Activated CD4-positive, alpha-beta T cell treated with anti-CD3 and anti-CD28 coated beads, Interleukin-2, amount 50 U/mL, for 4 hours (primary cell): ENCODE data around the gene PRSS27.
A peak's percentile ranks its signal among the peaks of the same experiment; 100 is the strongest.

Experiments
- DNase-seq, 2 experiments: peaks; one replicate each; pipeline ENCODE4 v3.0.0-alpha.2; 2020

Gene PRSS27

DNA sequence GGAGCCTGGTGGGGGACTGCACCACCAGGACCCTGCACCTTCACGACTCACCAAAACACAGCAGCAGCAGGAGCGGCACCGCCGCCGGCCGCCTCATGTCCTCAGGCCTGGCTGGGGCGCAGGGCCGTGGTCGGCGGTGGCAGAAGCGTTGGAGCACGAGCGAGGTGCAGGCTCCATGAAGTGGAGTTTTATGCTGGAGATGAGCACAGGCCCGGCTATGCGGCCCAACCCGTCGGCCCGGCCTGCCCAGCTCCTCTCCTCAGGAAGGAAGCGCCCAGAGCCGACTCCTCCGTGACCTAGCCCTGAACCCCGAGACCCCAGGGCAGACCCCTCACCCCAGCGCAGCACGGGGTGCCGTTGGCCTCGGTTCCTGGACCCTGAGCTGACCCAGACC, at the start of gene PRSS27:
PRSS27 (minus strand) TSS at position 161 of the 394 bp plus-strand sequence; CDS start at position 97, 64 bp downstream.
- no peak for DNase-seq

DNA sequence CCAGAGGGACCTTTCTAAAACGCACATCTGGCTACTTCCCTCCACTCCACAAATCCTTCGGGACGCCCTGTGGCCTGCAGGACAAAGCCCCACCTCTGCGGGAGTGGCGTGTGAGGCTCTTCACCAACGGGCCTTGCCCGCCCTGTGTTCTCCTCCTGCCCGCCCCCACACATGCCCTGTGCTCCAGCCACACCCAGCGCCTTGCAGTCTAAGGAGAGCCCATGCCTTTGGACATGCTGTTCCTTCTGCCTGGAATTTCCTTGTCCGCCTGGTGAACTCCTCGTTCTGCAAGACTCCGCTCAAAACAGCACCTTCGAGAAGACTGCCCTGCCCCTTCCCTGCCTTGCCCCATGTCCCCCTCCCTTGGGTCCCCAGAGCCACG, 49.6 kb upstream of the PRSS27 start:
- no peak for DNase-seq

DNA sequence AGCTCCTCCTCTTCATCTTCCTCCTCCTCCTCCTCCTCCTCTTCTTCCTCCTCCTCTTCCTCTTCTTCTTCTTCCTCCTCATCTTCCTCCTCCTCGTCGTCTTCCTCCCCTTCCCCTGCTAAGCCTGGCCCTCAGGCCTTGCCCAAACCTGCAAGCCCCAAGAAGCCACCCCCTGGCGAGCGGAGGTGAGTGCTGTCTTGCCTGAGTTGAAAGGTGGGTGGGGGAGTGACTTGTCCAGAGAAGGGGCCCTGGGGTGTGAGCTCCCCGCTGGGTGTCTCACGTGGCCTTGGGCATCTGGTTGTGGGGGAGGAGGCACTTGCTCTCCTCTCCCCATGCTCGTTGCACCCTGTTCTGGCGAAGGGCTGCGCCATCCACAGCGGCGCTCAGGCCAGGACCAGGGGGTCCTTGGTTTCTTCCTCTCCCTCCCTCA, 49.1 kb upstream of the PRSS27 start:
- no peak for DNase-seq

DNA sequence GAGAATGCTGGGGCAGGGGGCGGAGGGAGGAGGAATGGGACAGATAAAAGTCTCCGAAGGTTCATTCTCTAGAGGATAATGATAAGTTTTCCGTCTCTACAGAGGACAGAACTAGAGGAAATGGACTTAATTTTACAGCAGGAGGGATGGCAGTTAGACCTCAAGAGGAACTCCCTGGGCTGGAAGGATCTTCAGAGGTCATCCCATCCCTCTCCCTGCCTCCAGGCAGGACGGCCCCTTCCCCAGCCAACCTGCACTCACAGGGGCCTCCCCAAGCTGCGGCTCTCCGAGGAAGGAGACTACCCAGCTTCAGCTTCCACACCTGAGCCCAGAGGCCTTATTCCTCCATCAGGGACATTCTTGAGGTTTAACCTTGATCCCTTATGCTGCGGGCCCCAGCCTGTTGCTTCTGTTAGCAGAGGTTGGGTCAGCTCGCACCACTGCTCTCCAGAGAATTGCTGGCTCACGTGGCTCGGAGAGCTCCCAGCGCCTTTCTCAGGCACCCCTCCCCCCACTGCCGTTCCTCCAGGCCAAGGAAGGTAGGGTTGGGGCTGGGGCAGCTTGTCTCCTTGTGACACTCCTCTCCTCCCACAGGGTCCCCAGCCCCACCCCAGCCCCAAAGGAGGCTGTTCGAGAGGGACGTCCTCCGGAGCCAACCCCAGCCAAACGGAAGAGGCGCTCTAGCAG, 48.5 kb upstream of the PRSS27 start:
- no peak for DNase-seq

DNA sequence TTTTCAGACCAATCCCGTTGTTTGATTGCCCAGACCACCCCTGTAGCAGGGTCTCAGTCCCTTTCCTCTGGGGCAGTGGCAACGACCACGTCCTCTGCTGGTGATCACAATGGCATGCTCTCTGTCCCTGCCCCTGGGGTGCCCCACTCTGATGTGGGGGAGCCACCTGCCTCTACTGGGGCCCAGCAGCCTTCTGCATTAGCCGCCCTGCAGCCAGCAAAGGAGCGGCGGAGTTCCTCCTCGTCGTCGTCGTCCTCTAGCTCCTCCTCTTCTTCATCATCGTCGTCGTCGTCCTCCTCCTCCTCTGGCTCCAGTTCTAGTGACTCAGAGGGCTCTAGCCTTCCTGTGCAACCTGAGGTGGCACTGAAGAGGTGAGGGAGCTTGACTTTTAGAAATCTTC, 47.9 kb upstream of the PRSS27 start:
- no peak for DNase-seq

DNA sequence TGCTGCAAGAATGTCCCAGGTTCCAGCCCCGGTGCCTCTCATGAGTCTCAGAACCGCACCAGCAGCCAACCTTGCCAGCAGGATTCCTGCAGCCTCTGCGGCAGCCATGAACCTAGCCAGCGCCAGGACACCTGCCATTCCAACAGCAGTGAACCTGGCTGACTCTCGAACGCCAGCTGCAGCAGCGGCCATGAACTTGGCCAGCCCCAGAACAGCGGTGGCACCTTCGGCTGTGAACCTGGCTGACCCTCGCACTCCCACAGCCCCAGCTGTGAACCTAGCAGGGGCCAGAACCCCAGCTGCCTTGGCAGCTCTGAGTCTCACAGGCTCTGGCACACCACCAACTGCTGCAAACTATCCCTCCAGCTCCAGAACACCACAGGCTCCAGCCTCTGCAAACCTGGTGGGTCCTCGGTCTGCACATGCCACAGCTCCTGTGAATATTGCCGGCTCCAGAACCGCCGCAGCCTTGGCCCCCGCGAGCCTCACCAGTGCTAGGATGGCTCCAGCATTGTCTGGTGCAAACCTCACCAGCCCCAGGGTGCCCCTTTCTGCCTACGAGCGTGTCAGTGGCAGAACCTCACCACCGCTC, 47.2 kb upstream of the PRSS27 start:
- DNase-seq: no peak

DNA sequence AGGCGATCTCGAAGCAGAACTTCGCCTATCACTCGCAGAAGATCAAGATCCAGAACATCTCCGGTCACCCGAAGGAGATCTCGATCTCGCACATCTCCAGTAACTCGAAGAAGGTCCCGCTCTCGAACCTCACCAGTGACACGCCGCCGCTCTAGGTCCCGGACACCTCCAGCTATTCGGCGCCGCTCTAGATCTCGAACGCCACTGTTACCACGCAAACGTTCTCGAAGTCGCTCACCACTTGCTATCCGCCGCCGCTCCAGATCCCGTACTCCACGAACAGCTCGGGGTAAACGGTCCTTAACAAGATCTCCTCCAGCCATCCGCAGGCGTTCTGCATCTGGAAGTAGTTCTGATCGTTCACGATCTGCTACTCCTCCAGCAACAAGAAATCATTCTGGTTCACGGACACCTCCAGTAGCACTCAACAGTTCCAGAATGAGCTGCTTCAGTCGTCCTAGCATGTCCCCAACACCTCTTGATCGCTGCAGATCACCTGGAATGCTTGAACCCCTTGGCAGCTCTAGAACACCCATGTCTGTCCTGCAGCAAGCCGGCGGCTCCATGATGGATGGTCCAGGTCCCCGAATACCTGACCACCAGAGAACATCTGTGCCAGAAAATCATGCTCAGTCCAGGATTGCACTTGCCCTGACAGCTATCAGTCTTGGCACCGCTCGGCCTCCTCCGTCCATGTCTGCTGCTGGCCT, 46.6 kb upstream of the PRSS27 start:
- no peak for DNase-seq

DNA sequence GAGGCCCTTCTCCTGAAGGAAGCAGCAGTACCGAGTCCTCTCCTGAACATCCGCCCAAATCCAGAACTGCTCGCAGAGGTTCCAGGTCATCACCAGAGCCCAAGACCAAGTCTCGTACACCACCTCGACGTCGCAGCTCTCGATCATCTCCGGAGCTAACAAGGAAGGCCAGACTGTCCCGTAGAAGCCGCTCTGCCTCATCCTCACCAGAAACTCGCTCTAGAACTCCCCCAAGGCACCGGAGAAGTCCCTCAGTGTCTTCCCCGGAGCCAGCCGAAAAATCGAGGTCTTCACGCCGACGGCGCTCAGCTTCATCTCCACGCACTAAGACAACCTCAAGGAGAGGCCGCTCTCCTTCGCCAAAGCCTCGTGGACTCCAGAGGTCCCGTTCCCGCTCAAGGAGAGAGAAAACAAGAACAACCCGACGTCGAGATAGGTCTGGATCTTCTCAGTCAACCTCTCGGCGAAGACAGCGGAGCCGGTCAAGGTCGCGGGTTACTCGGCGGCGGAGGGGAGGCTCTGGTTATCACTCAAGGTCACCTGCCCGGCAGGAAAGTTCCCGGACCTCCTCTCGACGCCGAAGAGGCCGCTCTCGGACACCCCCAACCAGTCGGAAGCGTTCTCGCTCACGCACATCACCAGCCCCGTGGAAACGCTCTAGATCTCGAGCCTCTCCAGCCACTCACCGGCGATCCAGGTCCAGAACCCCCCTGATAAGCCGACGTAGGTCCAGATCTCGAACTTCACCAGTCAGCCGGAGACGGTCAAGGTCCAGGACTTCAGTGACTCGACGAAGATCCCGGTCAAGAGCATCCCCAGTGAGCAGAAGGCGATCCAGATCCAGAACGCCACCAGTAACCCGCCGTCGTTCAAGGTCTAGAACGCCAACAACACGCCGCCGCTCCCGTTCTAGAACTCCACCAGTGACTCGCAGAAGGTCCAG, 45.7 kb upstream of the PRSS27 start:
- DNase-seq: no peak

DNA sequence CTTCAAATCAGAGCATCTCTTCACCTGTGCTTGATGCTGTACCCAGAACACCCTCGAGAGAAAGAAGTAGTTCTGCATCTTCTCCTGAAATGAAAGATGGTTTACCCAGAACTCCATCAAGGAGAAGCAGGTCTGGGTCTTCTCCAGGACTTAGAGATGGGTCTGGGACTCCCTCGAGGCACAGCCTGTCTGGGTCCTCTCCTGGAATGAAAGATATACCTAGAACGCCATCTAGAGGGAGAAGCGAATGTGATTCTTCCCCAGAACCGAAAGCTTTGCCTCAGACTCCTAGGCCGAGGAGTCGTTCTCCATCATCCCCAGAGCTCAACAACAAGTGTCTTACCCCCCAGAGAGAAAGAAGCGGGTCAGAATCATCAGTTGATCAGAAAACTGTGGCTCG, 44.7 kb upstream of the PRSS27 start:
- DNase-seq: no peak

DNA sequence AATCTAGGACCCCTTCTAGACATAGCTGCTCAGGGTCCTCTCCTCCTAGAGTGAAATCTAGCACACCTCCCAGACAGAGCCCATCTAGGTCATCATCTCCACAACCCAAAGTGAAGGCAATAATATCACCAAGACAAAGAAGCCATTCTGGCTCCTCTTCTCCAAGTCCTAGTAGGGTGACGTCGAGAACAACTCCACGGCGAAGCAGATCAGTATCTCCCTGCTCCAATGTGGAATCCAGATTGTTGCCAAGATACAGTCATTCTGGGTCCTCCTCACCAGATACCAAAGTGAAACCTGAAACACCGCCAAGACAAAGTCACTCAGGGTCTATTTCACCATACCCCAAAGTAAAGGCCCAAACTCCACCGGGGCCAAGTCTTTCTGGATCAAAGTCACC, 43.1 kb upstream of the PRSS27 start:
- no peak for DNase-seq

DNA sequence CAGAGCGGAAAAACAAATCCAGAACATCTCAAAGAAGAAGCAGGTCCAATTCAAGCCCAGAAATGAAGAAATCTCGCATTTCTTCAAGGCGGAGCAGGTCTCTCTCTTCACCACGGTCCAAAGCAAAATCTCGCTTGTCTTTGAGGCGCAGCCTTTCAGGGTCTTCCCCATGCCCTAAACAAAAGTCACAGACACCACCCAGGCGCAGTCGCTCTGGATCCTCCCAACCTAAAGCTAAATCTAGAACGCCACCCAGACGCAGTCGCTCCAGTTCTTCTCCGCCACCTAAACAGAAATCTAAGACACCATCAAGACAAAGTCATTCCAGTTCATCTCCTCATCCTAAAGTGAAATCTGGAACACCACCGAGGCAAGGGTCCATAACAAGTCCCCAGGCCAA, 42.7 kb upstream of the PRSS27 start:
- DNase-seq: no peak

DNA sequence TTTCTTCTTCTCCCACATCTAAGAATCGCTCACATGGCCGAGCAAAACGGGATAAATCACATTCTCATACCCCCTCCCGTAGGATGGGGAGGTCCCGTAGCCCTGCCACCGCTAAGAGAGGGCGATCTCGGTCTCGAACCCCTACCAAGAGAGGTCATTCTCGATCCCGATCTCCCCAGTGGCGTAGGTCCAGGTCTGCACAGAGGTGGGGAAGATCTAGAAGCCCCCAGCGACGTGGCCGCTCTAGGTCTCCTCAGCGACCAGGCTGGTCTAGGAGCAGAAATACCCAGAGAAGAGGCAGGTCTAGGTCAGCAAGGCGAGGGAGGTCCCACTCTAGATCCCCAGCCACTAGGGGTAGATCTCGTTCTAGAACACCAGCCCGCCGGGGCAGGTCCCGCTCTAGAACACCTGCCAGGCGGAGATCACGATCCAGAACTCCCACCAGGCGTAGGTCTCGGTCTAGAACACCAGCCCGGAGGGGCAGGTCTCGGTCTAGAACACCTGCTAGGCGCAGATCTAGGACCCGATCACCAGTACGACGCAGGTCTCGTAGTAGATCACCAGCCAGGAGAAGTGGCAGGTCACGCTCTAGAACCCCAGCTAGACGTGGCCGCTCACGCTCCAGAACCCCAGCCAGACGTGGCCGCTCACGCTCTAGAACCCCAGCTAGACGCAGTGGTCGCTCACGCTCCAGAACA, 42.0 kb upstream of the PRSS27 start:
- no peak for DNase-seq

DNA sequence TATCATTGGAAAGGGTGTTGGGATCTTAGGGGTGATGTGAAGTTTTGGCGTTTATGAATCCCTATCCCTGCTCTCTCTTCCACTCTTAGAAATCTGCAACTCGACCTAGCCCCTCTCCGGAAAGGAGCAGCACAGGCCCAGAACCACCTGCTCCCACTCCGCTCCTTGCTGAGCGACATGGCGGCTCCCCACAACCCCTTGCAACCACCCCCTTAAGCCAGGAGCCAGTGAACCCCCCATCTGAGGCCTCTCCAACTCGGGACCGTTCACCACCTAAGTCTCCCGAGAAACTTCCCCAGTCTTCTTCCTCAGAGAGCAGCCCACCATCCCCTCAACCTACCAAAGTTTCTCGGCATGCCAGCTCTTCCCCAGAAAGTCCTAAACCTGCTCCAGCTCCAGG, 41.4 kb upstream of the PRSS27 start:
- DNase-seq: no peak

DNA sequence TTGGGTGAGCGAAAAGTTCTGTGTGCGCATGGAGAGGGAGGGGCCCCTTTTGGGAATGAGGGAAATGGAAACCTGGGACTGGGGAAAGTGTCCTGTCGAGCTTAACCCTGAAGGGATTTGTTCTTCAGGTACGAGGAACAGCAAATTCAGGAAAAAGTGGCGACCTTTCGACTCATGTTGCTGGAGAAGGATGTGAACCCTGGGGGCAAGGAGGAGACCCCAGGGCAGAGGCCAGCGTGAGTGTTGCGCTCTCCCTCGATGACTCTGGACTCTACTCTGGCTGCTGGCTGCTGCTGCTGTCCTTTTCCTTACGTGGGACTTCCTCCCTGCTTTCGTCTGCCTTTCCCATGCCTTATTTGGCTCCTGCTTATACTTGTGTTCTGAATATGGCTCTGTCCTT, 37.3 kb upstream of the PRSS27 start:
- no peak for DNase-seq

DNA sequence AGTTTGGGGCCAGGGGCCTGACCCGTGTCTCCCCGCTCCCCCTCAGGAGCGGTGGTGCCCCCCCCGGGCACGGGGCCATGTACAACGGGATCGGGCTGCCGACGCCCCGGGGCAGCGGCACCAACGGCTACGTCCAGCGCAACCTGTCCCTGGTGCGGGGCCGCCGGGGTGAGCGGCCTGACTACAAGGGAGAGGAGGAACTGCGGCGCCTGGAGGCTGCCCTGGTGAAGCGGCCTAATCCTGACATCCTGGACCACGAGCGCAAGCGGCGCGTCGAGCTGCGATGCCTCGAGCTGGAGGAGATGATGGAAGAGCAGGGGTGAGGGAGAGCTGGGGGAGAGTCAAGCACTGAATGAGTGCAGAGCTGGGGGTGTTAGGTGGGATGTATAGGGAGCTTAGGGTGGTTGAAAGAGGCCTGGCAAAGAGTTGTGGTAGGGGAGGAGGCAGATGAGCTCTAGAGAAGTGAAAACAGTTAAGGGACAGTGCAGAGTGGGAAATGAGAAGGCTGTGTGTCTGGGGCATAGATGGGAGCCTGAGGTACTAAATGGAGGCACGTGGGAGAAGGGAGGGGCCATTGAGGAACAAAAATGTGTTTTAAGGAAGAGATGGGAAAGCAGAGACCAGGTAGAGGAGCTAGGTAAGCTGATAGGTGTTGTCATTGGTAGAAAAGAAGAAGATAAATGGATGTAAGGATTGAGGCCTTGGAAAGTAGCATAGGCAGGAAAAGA, 36.4 kb upstream of the PRSS27 start:
- DNase-seq: no peak

DNA sequence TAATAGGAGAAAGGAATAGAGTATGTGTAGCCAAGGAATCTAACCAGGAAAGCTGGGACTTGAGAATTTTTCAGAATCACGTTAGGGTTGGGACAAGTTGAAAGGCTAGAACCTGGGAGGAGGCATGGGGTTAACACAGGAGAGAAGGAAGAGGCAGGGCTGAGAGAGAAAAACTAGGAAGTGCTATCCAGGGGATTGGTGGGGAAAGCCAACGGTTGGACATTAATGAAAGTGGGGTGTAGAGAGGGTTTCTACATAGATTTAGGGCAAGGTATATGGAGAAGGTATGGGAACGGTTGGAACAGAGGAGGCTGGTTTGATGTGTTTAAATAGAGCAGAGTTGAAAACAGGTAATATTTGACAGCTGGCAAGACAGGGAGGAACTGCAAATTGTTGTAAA, 35.1 kb upstream of the PRSS27 start:
- DNase-seq: no peak

DNA sequence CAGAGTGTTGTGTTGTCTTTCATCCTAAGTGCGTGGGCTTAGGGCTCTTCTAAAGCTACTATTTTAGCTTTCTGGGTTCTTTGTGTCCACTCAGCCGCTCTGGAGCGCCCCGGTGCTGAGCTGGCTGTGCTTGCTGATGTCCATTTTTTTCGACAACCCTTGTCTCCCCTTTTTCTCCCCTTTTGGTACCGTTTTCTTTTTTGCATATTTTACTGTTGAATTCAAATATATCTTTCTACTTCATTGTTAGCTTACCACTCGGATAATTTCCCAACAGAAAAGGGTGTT, 33.7 kb upstream of the PRSS27 start:
- no peak for DNase-seq

DNA sequence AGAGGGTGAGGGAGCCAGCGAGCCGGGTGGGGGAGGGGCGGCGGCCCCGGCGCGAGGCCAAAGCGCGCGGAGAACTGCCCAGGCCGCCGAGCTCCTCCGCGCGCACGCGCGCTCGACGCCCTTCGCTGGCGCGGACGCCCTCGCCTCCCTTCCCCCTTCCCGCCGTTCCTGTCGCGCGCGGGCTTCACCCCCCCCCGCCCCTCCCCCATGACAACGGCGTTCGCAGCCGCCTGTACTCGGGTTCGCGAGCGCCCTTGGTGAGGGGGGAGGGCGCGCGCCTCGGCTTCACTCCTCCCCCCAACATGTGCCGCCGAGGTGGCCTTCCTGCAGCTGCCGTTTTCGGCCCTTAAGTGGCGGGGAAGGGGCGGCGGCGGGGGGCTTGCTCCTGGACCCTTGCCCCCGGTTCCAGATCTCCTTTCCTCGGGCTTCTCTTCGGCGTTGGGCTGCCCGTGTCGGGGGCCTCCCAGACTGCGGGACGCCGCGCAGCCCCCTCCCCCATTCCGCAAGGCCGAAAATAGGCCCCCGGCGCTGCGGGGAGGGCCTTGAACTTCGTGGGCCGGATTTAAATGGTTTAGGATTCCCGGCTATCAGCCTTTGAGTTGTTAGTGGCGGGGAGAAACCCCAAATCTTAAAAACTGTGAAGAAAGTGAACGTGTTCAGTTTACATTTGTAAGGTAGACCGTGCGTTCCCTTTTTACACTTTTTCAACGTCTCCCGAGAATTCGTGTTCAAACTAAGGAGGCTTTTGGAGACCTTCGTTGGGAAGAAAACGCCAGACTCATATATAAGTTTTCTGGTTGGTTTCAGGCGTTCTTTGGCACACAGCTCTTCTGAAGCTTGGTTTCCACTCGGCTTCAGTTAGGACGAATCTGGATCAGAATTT, 33.1 kb upstream of the PRSS27 start:
- peak; percentile 35 to 48 for DNase-seq

DNA sequence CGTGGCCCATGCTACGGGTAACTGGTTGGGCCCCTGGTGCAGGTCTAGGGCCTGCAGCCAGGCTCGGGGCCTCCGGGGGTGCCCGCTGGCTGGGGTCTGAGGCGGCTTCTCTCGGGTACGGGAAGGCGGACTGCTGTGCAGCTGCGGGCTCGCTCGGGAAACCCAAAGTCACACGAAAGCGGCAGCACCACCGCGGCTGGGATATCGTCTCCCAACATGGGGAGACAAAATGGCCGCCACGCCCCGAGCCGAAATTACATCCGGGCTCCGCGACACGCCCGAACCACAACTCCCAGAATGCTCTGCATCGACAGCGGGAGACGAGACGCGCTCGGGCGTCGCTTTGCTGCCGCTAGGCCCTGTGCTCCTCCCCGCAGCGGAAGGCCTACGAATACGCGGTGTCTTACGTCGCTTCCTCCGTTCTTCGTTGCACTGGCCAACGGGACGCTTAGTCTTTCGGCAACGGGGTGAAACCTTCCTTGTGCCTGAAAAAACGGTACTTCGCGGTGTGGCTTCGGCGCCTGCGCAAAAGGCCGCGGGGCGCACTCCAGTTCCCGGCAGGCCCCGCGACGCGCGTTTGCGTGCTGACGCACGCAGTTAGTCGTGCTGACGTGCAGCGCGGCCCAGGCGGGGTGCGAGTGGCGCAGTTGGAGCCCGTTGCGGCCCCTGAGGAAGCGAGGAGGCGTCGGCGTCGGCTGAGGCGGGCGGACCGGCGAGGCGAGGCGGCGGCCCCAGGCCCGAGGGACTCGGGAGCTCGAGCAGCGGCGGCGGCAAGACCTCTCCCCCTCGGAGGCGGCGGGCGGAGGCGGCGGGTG, 32.2 kb upstream of the PRSS27 start, which contains the start of gene SRRM2:
SRRM2 (plus strand) TSS at position 604 of the 815 bp plus-strand sequence. CDS start 3,727 bp downstream, outside the sequence.
- DNase-seq: peak; percentile 92

DNA sequence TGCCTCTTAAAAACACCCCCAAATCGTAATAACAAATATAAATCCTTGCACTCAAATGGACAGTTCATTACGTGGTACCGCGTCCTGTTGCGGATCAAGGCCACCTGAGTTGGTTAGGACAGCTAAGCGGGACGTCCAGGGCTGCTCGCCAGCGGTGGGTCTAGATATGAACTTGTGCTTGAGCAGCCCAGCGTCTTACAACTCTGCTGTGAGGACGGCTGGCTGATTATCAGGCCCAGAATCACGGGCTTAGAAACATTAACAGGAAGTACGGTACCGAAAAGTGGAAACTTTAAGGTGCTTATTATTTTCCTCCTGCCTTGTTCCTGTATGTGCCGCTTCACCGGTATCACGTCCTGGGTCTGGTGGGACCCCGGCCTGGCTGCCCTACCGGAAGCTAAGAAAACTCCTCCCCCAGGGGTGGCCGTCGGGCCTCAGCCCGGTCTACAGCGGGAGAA, 31.6 kb upstream of the PRSS27 start:
- DNase-seq: no peak
